A673 (cell line): Measurements from ENCODE around the gene CAPN5. TPM values are rescaled to one million over a fixed set of nuclear protein-coding genes. Genes with fewer than 3 reads are reported as not detected.

Source experiments
- BruUV-seq: library from RNA; stranded (reverse); fragments of 400-500 nt; replicated peaks from 2 replicates; lab custom pipeline; 2021; lab: Mats Ljungman, UMichigan
- CTCF ChIA-PET: fragments of 300-600 bp; sonication (Branson Sonifier 250); formaldehyde crosslinking; loops from one replicate; lab custom pipeline; 2022; ENCODE audit warnings: antibody characterized with exemption; lab: Charles Lee
- POLR2A ChIA-PET: fragments of 300-600 bp; sonication (Branson Sonifier 250); formaldehyde crosslinking; loops from one replicate; lab custom pipeline; 2022; ENCODE audit warnings: antibody characterized with exemption; ENCODE audit not compliant: low non-redundant PET; lab: Charles Lee
- DNase-seq: peaks from one replicate; pipeline ENCODE4 v3.0.0-alpha.2; 2015; ENCODE audit warnings: low spot score
- H3K27ac ChIP-seq: fragments of 200-600 bp; sonication (generic); 2 replicates; pipeline ENCODE4 v1.5.1; 2016; ENCODE audit warnings: mixed run types, low read depth, mild to moderate bottlenecking, mixed read lengths, antibody characterized with exemption, low read length; ENCODE audit not compliant: poor library complexity, severe bottlenecking
- H3K27me3 ChIP-seq: fragments of 200-600 bp; sonication (generic); replicated peaks from 2 replicates; pipeline ENCODE4 v1.6.1; 2017; ENCODE audit warnings: mixed run types, low read depth, mild to moderate bottlenecking, mixed read lengths, antibody characterized with exemption, low read length; ENCODE audit not compliant: insufficient read depth, poor library complexity
- H3K36me3 ChIP-seq: fragments of 200-600 bp; sonication (generic); 2 replicates; pipeline ENCODE4 v1.6.1; 2016; ENCODE audit warnings: mixed run types, mild to moderate bottlenecking, mixed read lengths, antibody characterized with exemption, low read length; ENCODE audit not compliant: insufficient read depth, poor library complexity, severe bottlenecking
- H3K4me1 ChIP-seq: fragments of 200-600 bp; sonication (generic); 2 replicates; pipeline ENCODE4 v1.6.1; 2017; ENCODE audit warnings: mixed run types, mild to moderate bottlenecking, mixed read lengths, antibody characterized with exemption, low read length; ENCODE audit not compliant: insufficient read depth, poor library complexity, severe bottlenecking
- H3K4me3 ChIP-seq: fragments of 200-600 bp; sonication (generic); 2 replicates; pipeline ENCODE4 v1.5.1; 2016; ENCODE audit warnings: low read depth, mixed run types, mild to moderate bottlenecking, mixed read lengths, low read length; ENCODE audit not compliant: poor library complexity, severe bottlenecking
- H3K9me3 ChIP-seq: fragments of 200-600 bp; sonication (generic); 2 replicates; pipeline ENCODE4 v1.6.1; 2016; ENCODE audit warnings: mixed run types, low read depth, mild to moderate bottlenecking, mixed read lengths, antibody characterized with exemption, low read length; ENCODE audit not compliant: poor library complexity, severe bottlenecking
- EZH2 ChIP-seq: fragments of 200-600 bp; sonication (generic); IDR thresholded peaks from 2 replicates; pipeline ENCODE4 v1.6.1; 2017; ENCODE audit warnings: borderline replicate concordance, low read depth, mild to moderate bottlenecking, mixed read lengths, antibody characterized with exemption, low read length; ENCODE audit not compliant: poor library complexity, severe bottlenecking
- intact Hi-C: fragments of 100-400 bp; cut with micrococcal nuclease; formaldehyde crosslinking; loops from one replicate; pipeline ENCODE4 v1.10.0; 2022; ENCODE audit not compliant: unreplicated experiment
- total RNA-seq: library from RNA; stranded (reverse); gene quantifications from 2 replicates; pipeline ENCODE4 v1.2.3, GENCODE V29; 2021
- TF ChIP-seq, protein P1 (sequence below): fragments of 300-800, 200-600 bp; sonication (generic); conservative IDR thresholded peaks from 2 replicates; pipeline ENCODE4 v1.5.1; 2017; ENCODE audit warnings: low read depth, mild to moderate bottlenecking, antibody characterized with exemption, low read length, moderate library complexity, mixed read lengths

Gene CAPN5
- total RNA-seq, 1 experiment from 2014 or later: 4.3 TPM

DNA sequence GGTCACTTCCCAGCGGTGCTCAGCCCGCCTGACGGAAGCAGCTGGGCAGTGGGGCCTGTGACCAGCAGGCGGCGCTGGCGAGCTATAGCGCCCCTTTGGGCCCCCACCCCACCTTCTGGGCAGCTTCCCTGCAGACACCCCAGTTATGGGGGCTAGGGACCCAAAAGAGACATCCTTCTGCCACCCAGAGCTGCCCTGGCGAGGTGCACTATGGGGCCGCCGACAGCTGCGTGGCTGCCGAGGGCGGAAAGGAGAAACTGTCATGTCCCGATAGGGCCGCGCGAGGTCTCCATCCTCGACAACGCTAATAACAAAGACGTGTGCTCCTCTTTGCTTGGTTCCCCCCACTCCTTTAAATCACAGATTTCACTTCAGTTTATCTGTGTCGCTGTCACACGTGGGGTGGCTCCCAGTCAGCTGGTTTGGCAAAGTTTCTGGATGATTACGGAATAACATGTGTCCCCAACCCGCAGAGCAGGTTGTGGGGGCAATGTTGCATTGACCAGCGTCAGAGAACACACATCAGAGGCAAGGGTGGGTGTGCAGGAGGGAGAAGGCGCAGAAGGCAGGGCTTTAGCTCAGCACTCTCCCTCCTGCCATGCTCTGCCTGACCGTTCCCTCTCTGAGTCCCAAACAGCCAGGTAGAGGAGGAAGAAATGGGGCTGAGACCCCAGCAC, 60.6 kb downstream of the CAPN5 start:
- peak overlapping the region; percentile 43 for H3K4me3 ChIP-seq
- intact Hi-C loops: loop anchor here (1.0 to 5.0 kb wide), 3 partner anchors 60 to 490 kb away; no protein-coding TSS in a partner anchor
- H3K36me3 ChIP-seq: no peaks in the 10 kb centered on the region
- DNase-seq: peak; percentile 55
- ChIA-PET CTCF (interaction anchor here (0.6 to 1.9 kb wide), 9 partner anchors 12 to 492 kb away, joined by 3 to 9 read pairs (median 4); no protein-coding TSS in a partner anchor), POLR2A (no interaction called here)
- H3K4me1 ChIP-seq: no peaks in the 10 kb centered on the region
- no peaks in the 10 kb centered on the region for H3K9me3 ChIP-seq
- no TSS peak for BruUV-seq
- no peak overlapping the region for H3K27ac ChIP-seq
- TF ChIP-seq, protein P1, sequence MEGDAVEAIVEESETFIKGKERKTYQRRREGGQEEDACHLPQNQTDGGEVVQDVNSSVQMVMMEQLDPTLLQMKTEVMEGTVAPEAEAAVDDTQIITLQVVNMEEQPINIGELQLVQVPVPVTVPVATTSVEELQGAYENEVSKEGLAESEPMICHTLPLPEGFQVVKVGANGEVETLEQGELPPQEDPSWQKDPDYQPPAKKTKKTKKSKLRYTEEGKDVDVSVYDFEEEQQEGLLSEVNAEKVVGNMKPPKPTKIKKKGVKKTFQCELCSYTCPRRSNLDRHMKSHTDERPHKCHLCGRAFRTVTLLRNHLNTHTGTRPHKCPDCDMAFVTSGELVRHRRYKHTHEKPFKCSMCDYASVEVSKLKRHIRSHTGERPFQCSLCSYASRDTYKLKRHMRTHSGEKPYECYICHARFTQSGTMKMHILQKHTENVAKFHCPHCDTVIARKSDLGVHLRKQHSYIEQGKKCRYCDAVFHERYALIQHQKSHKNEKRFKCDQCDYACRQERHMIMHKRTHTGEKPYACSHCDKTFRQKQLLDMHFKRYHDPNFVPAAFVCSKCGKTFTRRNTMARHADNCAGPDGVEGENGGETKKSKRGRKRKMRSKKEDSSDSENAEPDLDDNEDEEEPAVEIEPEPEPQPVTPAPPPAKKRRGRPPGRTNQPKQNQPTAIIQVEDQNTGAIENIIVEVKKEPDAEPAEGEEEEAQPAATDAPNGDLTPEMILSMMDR: peak; percentile 100
- no peak for TF ChIP-seq EZH2
- no peaks in the 10 kb centered on the region for H3K27me3 ChIP-seq

DNA sequence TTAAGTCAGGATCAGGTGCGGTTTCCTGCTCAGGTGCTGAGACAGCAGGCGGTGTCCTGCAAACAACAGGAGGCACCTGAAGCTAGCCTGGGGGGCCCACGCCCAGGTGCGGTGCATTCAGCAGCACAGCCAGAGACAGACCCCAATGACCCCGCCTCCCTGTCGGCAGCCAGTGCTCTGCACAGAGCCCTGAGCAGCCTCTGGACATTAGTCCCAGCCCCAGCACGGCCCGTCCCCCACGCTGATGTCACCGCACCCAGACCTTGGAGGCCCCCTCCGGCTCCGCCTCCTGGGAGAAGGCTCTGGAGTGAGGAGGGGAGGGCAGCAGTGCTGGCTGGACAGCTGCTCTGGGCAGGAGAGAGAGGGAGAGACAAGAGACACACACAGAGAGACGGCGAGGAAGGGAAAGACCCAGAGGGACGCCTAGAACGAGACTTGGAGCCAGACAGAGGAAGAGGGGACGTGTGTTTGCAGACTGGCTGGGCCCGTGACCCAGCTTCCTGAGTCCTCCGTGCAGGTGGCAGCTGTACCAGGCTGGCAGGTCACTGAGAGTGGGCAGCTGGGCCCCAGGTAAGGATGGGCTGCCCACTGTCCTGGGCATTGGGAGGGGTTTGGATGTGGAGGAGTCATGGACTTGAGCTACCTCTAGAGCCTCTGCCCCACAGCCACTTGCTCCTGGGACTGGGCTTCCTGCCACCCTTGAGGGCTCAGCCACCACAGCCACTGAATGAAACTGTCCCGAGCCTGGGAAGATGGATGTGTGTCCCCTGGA, 61.3 kb downstream of the CAPN5 start, which contains the start of gene MYO7A:
Gene MYO7A (plus strand): TSS at position 327 of the 772 bp plus-strand sequence. CDS start 2,389 bp downstream, outside the sequence.
- no peak for TF ChIP-seq EZH2
- TF ChIP-seq, protein P1: no peak
- H3K27ac ChIP-seq: no peak within 1 kb of the TSS

DNA sequence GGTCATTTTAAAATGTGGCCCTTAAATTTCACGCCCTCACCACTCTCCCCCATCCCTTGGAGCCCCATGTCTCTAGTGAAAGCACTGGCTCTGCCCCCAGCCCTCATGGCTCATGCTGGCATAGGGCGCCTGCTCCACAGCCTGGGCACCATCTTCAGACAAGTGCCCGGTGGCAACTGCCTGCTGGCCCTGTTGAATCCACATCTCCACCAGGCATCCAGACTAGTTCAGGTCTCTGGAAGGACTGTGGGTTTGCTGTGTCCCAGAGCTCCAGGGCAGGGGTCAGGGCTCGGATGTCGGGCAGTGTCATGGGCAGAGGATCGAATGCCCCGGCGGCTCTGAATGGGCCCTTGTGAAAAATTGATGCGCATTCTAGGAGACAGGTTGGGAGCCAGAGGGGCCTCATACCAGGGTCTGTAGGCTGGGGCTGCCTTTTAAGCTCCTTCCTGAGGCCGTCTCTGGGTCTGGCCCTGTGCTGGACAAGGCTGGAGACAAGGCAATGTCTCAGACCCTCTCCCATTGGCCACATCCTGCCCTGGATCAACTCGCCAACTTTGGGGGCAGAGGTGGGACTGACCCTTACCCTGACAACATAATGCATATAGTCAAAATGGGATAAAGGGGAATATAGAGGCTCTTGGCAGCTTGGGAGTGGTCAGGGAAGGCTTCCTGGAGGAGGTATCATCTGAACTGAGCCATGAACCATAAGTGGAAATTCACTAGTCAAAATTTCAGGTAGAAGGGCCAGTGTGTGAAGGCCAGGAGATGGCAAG, 62.5 kb downstream of the CAPN5 start:
- CTCF ChIA-PET: interaction anchor here (1.2 kb wide), 1 partner anchor 14 kb away, joined by 3 read pairs; no protein-coding TSS in a partner anchor

More for the DNA sequence above, 61.3 kb downstream of the CAPN5 start, which contains the start of gene MYO7A:
- H3K9me3 ChIP-seq: no peaks in the 10 kb centered on the region
- DNase-seq: no peak
- peak within 1 kb of the TSS; percentile 43 for H3K4me3 ChIP-seq
- no TSS peak for BruUV-seq
- H3K4me1 ChIP-seq: no peaks in the 10 kb centered on the region
- CTCF ChIA-PET: interaction anchor here (0.6 to 1.9 kb wide), 7 partner anchors 13 to 421 kb away, joined by 3 to 9 read pairs (median 5); no protein-coding TSS in a partner anchor
- POLR2A ChIA-PET: no interaction called here
- H3K36me3 ChIP-seq: no peaks in the 10 kb centered on the region
- intact Hi-C loops: loop anchor here (1.0 to 5.0 kb wide), 3 partner anchors 59 to 489 kb away; no protein-coding TSS in a partner anchor
- H3K27me3 ChIP-seq: no peaks in the 10 kb centered on the region

More for the DNA sequence above, 62.5 kb downstream of the CAPN5 start:
- DNase-seq: no peak
- no peak overlapping the region for H3K27ac ChIP-seq
- no peaks in the 10 kb centered on the region for H3K27me3 ChIP-seq
- intact Hi-C loops: loop anchor here (5.0 kb wide), 1 partner anchor 488 kb away; no protein-coding TSS in a partner anchor
- no peaks in the 10 kb centered on the region for H3K36me3 ChIP-seq
- no peaks in the 10 kb centered on the region for H3K9me3 ChIP-seq
- no peaks in the 10 kb centered on the region for H3K4me1 ChIP-seq
- TF ChIP-seq, protein P1: no peak
- no peak for TF ChIP-seq EZH2
- no TSS peak for BruUV-seq
- POLR2A ChIA-PET: no interaction called here
- H3K4me3 ChIP-seq: no peak overlapping the region
